Suprapubic skin (tissue), 4 donors: ENCODE measurements around the gene GFOD1. TPM values are rescaled to one million over a fixed set of nuclear protein-coding genes. Genes with fewer than 3 reads are reported as not detected.

ENCODE experiments used
- DNase-seq, 2 donors: peaks; one replicate each; pipeline ENCODE4 v3.0.0-alpha.2; 2019; ENCODE audit warnings: low spot score in 2 of 2
- H3K27ac ChIP-seq: fragments of 200-600 bp; sonication (generic); one replicate; pipeline ENCODE4 v1.5.1; 2019
- H3K27me3 ChIP-seq: fragments of 200-600 bp; sonication (generic); one replicate; pipeline ENCODE4 v1.5.1; 2019
- H3K36me3 ChIP-seq: fragments of 200-600 bp; sonication (generic); one replicate; pipeline ENCODE4 v1.5.1; 2019
- H3K4me1 ChIP-seq: fragments of 200-600 bp; sonication (generic); one replicate; pipeline ENCODE4 v1.5.1; 2019
- H3K4me3 ChIP-seq: fragments of 200-600 bp; sonication (generic); one replicate; pipeline ENCODE4 v1.5.1; 2019; ENCODE audit warnings: mild to moderate bottlenecking
- H3K9me3 ChIP-seq: fragments of 200-600 bp; sonication (generic); one replicate; pipeline ENCODE4 v1.5.1; 2019
- EP300 ChIP-seq: sonication (generic); formaldehyde crosslinking; IDR thresholded peaks from one replicate; pipeline ENCODE4 v1.6.1; 2017; ENCODE audit warnings: antibody characterized with exemption
- POLR2A ChIP-seq, 2 donors: fragments of 450-650 bp; IDR thresholded peaks; one replicate each; pipeline ENCODE4 v1.6.1; 2017; ENCODE audit warnings: antibody characterized with exemption in 2 of 2, mild to moderate bottlenecking in 2 of 2, moderate library complexity in 2 of 2
- POLR2AphosphoS5 ChIP-seq, 3 donors: sonication (generic); formaldehyde crosslinking; IDR thresholded peaks; one replicate each; pipeline ENCODE4 v1.6.1; 2017; ENCODE audit warnings: antibody characterized with exemption in 3 of 3
- WGBS: methylation state at CpG from one replicate; pipeline ENCODE4 v1.1.5; 2018; 5-methylcytosine and 5-hydroxymethylcytosine counted together
- total RNA-seq, 4 donors: library from RNA; depleted of rRNA; stranded (reverse); fragments of >200 nt; gene quantifications; one replicate each; pipeline ENCODE4 v1.1.0, GENCODE V29; 2016
- TF ChIP-seq, protein P1 (sequence below), 2 donors: fragments of 200-600 bp in 1 of 2; fragments of 450-650 bp in 1 of 2; sonication (generic) in 1 of 2; IDR thresholded peaks; one replicate each; pipeline ENCODE4 v1.5.1; 2016 to 2019; ENCODE audit warnings: antibody characterized with exemption in 2 of 2, mild to moderate bottlenecking in 1 of 2, moderate library complexity in 1 of 2

GFOD1 gene
- total RNA-seq, 4 donors from 2014 or later = 7.5 to 15.2 (median 13.7) TPM

DNA sequence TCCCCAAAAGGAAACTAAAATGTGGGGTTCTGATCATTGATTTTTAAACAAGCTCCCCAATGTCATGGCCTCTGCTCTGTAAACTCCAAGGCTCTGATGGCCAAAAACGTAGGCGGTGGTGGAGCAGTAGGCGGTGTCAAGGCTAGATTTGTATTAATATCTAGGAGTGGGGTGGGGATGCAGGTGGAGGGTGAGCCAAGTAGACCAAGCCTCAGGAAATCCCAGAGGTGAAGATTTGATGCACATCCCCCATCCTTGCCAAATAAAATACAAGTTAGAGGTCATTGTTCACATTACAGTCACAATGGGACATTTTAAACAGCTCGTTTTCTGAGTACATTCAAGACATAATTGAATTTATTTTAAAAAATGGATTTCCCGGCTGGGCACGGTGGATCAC, 128.1 kb downstream of the GFOD1 start:
- no peak for TF ChIP-seq EP300
- TF ChIP-seq, protein P1, sequence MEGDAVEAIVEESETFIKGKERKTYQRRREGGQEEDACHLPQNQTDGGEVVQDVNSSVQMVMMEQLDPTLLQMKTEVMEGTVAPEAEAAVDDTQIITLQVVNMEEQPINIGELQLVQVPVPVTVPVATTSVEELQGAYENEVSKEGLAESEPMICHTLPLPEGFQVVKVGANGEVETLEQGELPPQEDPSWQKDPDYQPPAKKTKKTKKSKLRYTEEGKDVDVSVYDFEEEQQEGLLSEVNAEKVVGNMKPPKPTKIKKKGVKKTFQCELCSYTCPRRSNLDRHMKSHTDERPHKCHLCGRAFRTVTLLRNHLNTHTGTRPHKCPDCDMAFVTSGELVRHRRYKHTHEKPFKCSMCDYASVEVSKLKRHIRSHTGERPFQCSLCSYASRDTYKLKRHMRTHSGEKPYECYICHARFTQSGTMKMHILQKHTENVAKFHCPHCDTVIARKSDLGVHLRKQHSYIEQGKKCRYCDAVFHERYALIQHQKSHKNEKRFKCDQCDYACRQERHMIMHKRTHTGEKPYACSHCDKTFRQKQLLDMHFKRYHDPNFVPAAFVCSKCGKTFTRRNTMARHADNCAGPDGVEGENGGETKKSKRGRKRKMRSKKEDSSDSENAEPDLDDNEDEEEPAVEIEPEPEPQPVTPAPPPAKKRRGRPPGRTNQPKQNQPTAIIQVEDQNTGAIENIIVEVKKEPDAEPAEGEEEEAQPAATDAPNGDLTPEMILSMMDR (IDR thresholded peaks at IDR 0.05) = no peak
- TF ChIP-seq POLR2A (IDR thresholded peaks at IDR 0.05) = no peak
- TF ChIP-seq POLR2AphosphoS5 (IDR thresholded peaks at IDR 0.05) = no peak

GRCh38 chr6:13358511-13358910, 128.9 kb downstream of the GFOD1 start:
- 86% methylated on average over 2 of the region's 2 CpGs for WGBS
- Histone ChIP-seq H3K9me3 (no peaks in the 10 kb centered on the region), H3K4me1 (peaks cover 24% of the 10 kb centered on the region), H3K4me3 (no peak overlapping the region), H3K27me3 (no peaks in the 10 kb centered on the region), H3K27ac (no peak overlapping the region), H3K36me3 (no peaks in the 10 kb centered on the region)
- no peak for DNase-seq
- TF ChIP-seq POLR2A (IDR thresholded peaks at IDR 0.05) = no peak
- no peak for TF ChIP-seq EP300
- TF ChIP-seq, protein P1 (IDR thresholded peaks at IDR 0.05) = no peak
- TF ChIP-seq POLR2AphosphoS5 (IDR thresholded peaks at IDR 0.05) = no peak

More for the DNA sequence above, 128.1 kb downstream of the GFOD1 start:
- H3K27ac ChIP-seq = no peak overlapping the region
- peaks cover 2% of the 10 kb centered on the region for H3K36me3 ChIP-seq
- no peak for DNase-seq
- H3K27me3 ChIP-seq = no peaks in the 10 kb centered on the region
- 87% methylated on average over 6 of the region's 6 CpGs for WGBS
- H3K4me3 ChIP-seq = no peak overlapping the region
- no peaks in the 10 kb centered on the region for H3K9me3 ChIP-seq
- H3K4me1 ChIP-seq = peaks cover 24% of the 10 kb centered on the region

DNA sequence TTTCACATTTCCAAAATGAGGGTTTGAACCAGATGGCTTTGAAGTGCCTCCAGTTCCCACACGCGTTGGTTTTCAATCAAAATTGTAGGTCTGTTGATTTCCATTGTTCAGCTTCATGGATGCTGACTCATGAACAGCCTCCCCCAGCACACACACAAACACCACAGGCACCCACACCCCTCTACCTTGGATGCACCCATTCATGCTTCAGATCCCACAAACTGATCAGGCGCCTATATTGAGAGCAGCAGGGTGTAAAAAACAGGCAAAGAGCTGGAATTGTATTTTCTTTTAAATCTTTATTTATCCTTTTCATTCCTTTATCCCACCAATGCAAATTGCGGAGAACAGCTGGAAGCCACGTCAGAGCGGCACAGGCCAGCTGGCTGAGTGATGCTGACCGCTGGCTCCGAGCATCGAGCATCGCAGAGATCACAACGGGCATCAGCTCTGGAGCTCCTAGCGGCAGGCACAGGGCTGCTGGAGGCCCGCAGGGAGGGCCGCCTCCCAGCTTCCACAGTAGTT, 129.8 kb downstream of the GFOD1 start:
- Histone ChIP-seq H3K27ac (no peak overlapping the region), H3K4me1 (peaks cover 24% of the 10 kb centered on the region), H3K4me3 (no peak overlapping the region), H3K36me3 (no peaks in the 10 kb centered on the region), H3K27me3 (no peaks in the 10 kb centered on the region), H3K9me3 (no peaks in the 10 kb centered on the region)
- 84% methylated on average over 14 of the region's 14 CpGs for WGBS
- TF ChIP-seq POLR2A (IDR thresholded peaks at IDR 0.05) (no peak), EP300 (no peak), POLR2AphosphoS5 (IDR thresholded peaks at IDR 0.05) (no peak)
- TF ChIP-seq, protein P1 (IDR thresholded peaks at IDR 0.05) = no peak
- DNase-seq = no peak

DNA sequence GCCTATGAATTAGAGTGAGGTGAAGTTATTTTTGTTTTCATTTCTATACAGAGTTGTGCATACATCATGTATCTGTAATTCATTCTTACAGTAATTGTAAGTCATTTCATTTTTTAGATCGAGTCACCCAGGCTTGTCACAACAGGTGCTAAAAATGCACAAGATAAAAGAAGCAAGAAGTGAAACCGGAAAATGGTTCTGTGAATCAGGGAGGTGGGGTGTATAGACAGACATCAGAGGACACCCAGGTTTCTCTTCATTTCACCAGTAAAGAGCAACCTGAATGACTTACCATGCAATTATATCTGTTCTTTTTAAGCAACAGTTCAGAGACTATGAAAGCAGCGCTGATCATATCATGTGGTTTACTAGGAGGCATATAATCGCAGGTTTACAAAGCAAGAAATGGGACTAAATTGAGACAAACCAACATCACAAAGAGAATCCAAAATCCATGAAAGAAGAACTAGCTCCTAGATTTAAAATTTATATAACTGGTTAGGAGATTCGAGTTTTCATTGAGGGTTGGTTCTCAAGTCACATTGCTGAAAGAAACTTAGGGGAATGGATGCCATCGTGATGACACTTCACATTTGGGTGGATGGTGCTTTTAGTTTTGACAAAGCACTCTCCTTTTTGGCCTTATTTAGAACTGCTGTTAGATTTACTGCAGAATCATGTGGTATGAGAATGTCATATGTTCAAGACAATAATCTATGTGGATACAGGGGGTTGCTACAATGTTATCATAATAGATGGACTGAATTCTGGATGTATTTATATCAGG, 131.2 kb downstream of the GFOD1 start:
- Histone ChIP-seq H3K4me3 (no peak overlapping the region), H3K36me3 (no peaks in the 10 kb centered on the region), H3K9me3 (no peaks in the 10 kb centered on the region), H3K27me3 (no peaks in the 10 kb centered on the region), H3K27ac (no peak overlapping the region), H3K4me1 (peaks cover 24% of the 10 kb centered on the region)
- TF ChIP-seq POLR2A (IDR thresholded peaks at IDR 0.05) = no peak
- no peak for TF ChIP-seq EP300
- no peak for TF ChIP-seq POLR2AphosphoS5 (IDR thresholded peaks at IDR 0.05)
- TF ChIP-seq, protein P1 (IDR thresholded peaks at IDR 0.05) = no peak
- DNase-seq = no peak
- 57% methylated on average over 6 of the region's 6 CpGs for WGBS
